ENCODE data around the gene RYR1.

GRCh38 chr19:38587562-38587961 lies 154.1 kb downstream of the RYR1 start:
- TF ChIP-seq CTCF (IDR thresholded peaks at IDR 0.05; ENCODE audit: borderline replicate concordance, extremely low read depth, low read length, poor library complexity, severe bottlenecking) (no peak), EZH2 (IDR thresholded peaks at IDR 0.05; ENCODE audit: borderline replicate concordance, low read depth, low read length, severe bottlenecking) (no peak)

Data from DND-41 (cell line).